OCI-LY1 (cell line): ENCODE data around the gene PNPLA3.

Experiments
- EZH2 ChIP-seq: fragments of 200-600 bp; sonication (generic), shearing (Covaris generic); IDR thresholded peaks from 2 replicates; pipeline ENCODE4 v1.8.0; 2017; ENCODE audit warnings: borderline replicate concordance, mixed run types, mild to moderate bottlenecking, antibody characterized with exemption, low read length, moderate library complexity, mixed read lengths
- TF ChIP-seq, protein P1 (sequence below): fragments of 200-600 bp; sonication (generic), shearing (Covaris generic); IDR thresholded peaks from 2 replicates; pipeline ENCODE4 v1.5.1; 2017; ENCODE audit warnings: mild to moderate bottlenecking, antibody characterized with exemption, low read length, moderate library complexity, mixed read lengths

GRCh38 chr22:43983808-43984207 lies 60.2 kb downstream of the PNPLA3 start:
- TF ChIP-seq, protein P1, sequence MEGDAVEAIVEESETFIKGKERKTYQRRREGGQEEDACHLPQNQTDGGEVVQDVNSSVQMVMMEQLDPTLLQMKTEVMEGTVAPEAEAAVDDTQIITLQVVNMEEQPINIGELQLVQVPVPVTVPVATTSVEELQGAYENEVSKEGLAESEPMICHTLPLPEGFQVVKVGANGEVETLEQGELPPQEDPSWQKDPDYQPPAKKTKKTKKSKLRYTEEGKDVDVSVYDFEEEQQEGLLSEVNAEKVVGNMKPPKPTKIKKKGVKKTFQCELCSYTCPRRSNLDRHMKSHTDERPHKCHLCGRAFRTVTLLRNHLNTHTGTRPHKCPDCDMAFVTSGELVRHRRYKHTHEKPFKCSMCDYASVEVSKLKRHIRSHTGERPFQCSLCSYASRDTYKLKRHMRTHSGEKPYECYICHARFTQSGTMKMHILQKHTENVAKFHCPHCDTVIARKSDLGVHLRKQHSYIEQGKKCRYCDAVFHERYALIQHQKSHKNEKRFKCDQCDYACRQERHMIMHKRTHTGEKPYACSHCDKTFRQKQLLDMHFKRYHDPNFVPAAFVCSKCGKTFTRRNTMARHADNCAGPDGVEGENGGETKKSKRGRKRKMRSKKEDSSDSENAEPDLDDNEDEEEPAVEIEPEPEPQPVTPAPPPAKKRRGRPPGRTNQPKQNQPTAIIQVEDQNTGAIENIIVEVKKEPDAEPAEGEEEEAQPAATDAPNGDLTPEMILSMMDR: no peak
- TF ChIP-seq EZH2: no peak
